WTC11 (cell line): ENCODE data around the gene FAM151A.

ENCODE experiments used
- CTCF ChIP-seq: fragments of 200-600 bp; IDR thresholded peaks from 2 replicates; pipeline ENCODE4 v1.8.0; 2022; ENCODE audit warnings: antibody characterized with exemption
- ZNF232 ChIP-seq: sonication (generic); formaldehyde crosslinking; IDR thresholded peaks from 2 replicates; pipeline ENCODE4 v1.8.0; 2022; ENCODE audit warnings: mild to moderate bottlenecking, missing genetic modification reagents

DNA sequence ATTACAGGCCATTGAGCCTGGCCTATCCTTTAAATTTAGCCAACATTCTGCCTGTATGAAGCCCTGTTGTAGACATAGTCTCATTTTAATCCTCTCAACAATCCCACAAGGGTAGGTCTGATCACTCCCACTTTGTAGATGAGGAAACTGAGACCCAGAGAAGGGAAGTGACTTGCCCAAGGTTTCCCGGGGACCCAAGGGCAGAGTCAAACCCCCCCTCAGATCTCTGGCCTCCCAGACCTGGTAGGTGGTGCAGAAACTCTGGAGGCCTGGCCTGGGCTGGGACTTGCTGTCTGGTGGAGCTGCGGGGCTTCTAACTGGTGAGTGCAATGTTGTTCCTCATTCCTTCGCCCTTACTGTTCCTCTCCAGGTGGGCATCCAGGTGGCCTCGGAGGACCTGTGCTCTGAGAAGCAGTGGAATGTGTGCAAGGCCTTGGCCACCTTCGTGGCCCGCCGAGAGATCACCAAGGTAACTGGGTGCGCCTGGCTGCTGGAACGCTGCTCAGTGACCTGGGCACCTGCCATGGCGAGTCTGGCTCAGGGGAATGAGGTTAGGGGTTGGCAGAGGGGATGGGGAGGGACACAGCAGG lies 29.7 kb downstream of the FAM151A start:
- TF ChIP-seq CTCF: no peak
- no peak for TF ChIP-seq ZNF232 (CRISPR knock-in tag)
